GM12873 (cell line): ENCODE data around the gene FAM149A.
A peak's percentile ranks its signal among the peaks of the same experiment; 100 is the strongest.

ENCODE experiments used
- CTCF ChIP-seq: IDR thresholded peaks from 2 replicates; pipeline ENCODE4 v1.5.1; 2012; ENCODE audit warnings: low read depth, mild to moderate bottlenecking, moderate library complexity, low read length, control low read depth; ENCODE audit not compliant: insufficient read depth; ENCODE audit errors: missing control alignments

Gene FAM149A

GRCh38 chr4:186172546-186172945, 68.0 kb downstream of the FAM149A start:
- TF ChIP-seq CTCF = no peak

GRCh38 chr4:186188107-186188506, 83.6 kb downstream of the FAM149A start:
- TF ChIP-seq CTCF = no peak

GRCh38 chr4:186189656-186190055, 85.2 kb downstream of the FAM149A start:
- no peak for TF ChIP-seq CTCF

- TF ChIP-seq CTCF = peak; percentile 29
Observed at GRCh38 chr4:186190581-186191199, 86.2 kb downstream of the FAM149A start.

- peak; percentile 48 for TF ChIP-seq CTCF
Observed at GRCh38 chr4:186191200-186192065, 86.9 kb downstream of the FAM149A start, which contains the start of gene CYP4V2. TSS of gene CYP4V2 (plus strand) at chr4:186191567. CDS start at chr4:186191824, 257 bp downstream.

- TF ChIP-seq CTCF = no peak
Observed at GRCh38 chr4:186192066-186192612, 87.6 kb downstream of the FAM149A start.

GRCh38 chr4:186193851-186194250, 89.3 kb downstream of the FAM149A start:
- TF ChIP-seq CTCF = no peak
